ENCODE results near the gene FREM2. TPM values are rescaled to one million over a fixed set of nuclear protein-coding genes. Genes with fewer than 3 reads are reported as not detected.

Gene FREM2
- polyA plus RNA-seq, 1 of the 3 experiments (the other 2 are of a cell fraction): not detected

DNA sequence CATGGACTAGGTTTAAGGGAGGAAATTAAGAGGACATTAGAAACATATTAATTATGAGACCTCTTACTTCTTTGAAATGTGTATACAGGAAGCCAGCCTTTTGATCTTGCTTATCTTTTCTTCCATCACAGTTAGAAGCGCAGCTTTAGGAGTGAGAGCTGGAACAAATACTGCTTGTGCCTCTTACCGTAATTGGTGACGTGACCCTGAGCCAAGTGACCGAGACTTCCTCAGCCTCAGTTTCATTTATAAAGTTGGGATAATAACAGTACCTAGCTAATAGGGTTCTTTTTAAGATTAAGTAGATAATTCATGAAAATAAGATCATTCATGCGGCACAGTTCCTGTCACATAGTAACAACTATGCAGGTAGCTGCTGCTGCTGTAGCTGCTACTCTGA lies 18.5 kb downstream of the FREM2 start:
- CTCF ChIA-PET: no interaction called here
- TF ChIP-seq ELF1 (IDR thresholded peaks at IDR 0.05): no peak

GRCh38 chr13:38707460-38707859 lies 20.6 kb downstream of the FREM2 start:
- DNase-seq: no peak
- Histone ChIP-seq H4K20me1 (ENCODE audit: insufficient read depth) (no peaks in the 10 kb centered on the region), H3K36me3 (replicated peaks in 1 of 2; ENCODE audit: control insufficient read depth in 1 of 2, insufficient read depth in 2 of 2, low read length in 1 of 2) (no peaks in the 10 kb centered on the region), H3K4me2 (no peak overlapping the region), H3K4me3 (ENCODE audit: low read depth in 2 of 2, low read length in 1 of 2) (no peak overlapping the region), H3K9ac (no peak overlapping the region), H3K9me2 (no peaks in the 10 kb centered on the region), H3K27me3 (ENCODE audit: insufficient read depth) (no peaks in the 10 kb centered on the region), H3K27ac (ENCODE audit: low read depth in 2 of 2, low read length in 1 of 2) (no peak overlapping the region), H3K79me2 (ENCODE audit: insufficient read depth) (no peaks in the 10 kb centered on the region), H3F3A (replicated peaks; ENCODE audit: insufficient read depth) (no peaks in the 10 kb centered on the region), H3K4me1 (ENCODE audit: control insufficient read depth in 1 of 2, insufficient read depth in 2 of 2, low read depth in 1 of 2, low read length in 1 of 2) (no peaks in the 10 kb centered on the region; a peak in 1 of 4 replicates), H2AFZ (ENCODE audit: low read depth) (no peak overlapping the region), H3K9me3 (no peaks in the 10 kb centered on the region)
- WGBS (ENCODE audit: low lambda C conversion rate): 20% methylated on average over 3 of the region's 3 CpGs
- TF ChIP-seq EP300 (IDR thresholded peaks at IDR 0.05; ENCODE audit: borderline replicate concordance in 1 of 2, low read depth in 1 of 2, low read length in 1 of 2) (no peak), CTCF (IDR thresholded peaks at IDR 0.05) (no peak)
- ChIA-PET CTCF (no interaction called here), POLR2A (no interaction called here)

More for the DNA sequence above, 18.5 kb downstream of the FREM2 start:
- H3K9ac ChIP-seq: no peak overlapping the region
- POLR2A ChIA-PET: no interaction called here
- no peaks in the 10 kb centered on the region for H3K9me2 ChIP-seq
- no peaks in the 10 kb centered on the region for H3F3A ChIP-seq (replicated peaks; ENCODE audit: insufficient read depth)
- no peak overlapping the region for H2AFZ ChIP-seq (ENCODE audit: low read depth)
- DNase-seq: no peak
- no peaks in the 10 kb centered on the region; a peak in 1 of 4 replicates for H3K4me1 ChIP-seq (ENCODE audit: control insufficient read depth in 1 of 2, insufficient read depth in 2 of 2, low read depth in 1 of 2, low read length in 1 of 2)
- H3K79me2 ChIP-seq (ENCODE audit: insufficient read depth): no peaks in the 10 kb centered on the region
- WGBS (ENCODE audit: low lambda C conversion rate): 66% methylated on average over 5 of the region's 5 CpGs
- H3K27ac ChIP-seq (ENCODE audit: low read depth in 2 of 2, low read length in 1 of 2): no peak overlapping the region
- no peaks in the 10 kb centered on the region for H4K20me1 ChIP-seq (ENCODE audit: insufficient read depth)
- no peak overlapping the region for H3K4me3 ChIP-seq (ENCODE audit: low read depth in 2 of 2, low read length in 1 of 2)
- no peaks in the 10 kb centered on the region for H3K27me3 ChIP-seq (ENCODE audit: insufficient read depth)
- H3K9me3 ChIP-seq: no peaks in the 10 kb centered on the region
- no peak overlapping the region for H3K4me2 ChIP-seq
- no peaks in the 10 kb centered on the region for H3K36me3 ChIP-seq (replicated peaks in 1 of 2; ENCODE audit: control insufficient read depth in 1 of 2, insufficient read depth in 2 of 2, low read length in 1 of 2)

- no peak for DNase-seq
- no peaks in the 10 kb centered on the region for H3K79me2 ChIP-seq (ENCODE audit: insufficient read depth)
- ChIA-PET POLR2A (no interaction called here), CTCF (no interaction called here)
- H3K9me2 ChIP-seq: no peaks in the 10 kb centered on the region
- no peak overlapping the region for H3K27ac ChIP-seq (ENCODE audit: low read depth in 2 of 2, low read length in 1 of 2)
- H3K4me3 ChIP-seq (ENCODE audit: low read depth in 2 of 2, low read length in 1 of 2): no peak overlapping the region
- no peaks in the 10 kb centered on the region for H3K36me3 ChIP-seq (replicated peaks in 1 of 2; ENCODE audit: control insufficient read depth in 1 of 2, insufficient read depth in 2 of 2, low read length in 1 of 2)
- H3K4me2 ChIP-seq: no peak overlapping the region
- no peaks in the 10 kb centered on the region; a peak in 1 of 4 replicates for H3K4me1 ChIP-seq (ENCODE audit: control insufficient read depth in 1 of 2, insufficient read depth in 2 of 2, low read depth in 1 of 2, low read length in 1 of 2)
- no peak overlapping the region for H2AFZ ChIP-seq (ENCODE audit: low read depth)
- no peaks in the 10 kb centered on the region for H3K9me3 ChIP-seq
- H4K20me1 ChIP-seq (ENCODE audit: insufficient read depth): no peaks in the 10 kb centered on the region
- no peaks in the 10 kb centered on the region for H3K27me3 ChIP-seq (ENCODE audit: insufficient read depth)
- 7% methylated on average over 2 of the region's 2 CpGs for WGBS (ENCODE audit: low lambda C conversion rate)
- no peaks in the 10 kb centered on the region for H3F3A ChIP-seq (replicated peaks; ENCODE audit: insufficient read depth)
- H3K9ac ChIP-seq: no peak overlapping the region
- TF ChIP-seq, protein P1, sequence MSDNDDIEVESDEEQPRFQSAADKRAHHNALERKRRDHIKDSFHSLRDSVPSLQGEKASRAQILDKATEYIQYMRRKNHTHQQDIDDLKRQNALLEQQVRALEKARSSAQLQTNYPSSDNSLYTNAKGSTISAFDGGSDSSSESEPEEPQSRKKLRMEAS (IDR thresholded peaks at IDR 0.05; ENCODE audit: low read depth): no peak
- TF ChIP-seq MEF2A (IDR thresholded peaks at IDR 0.05; ENCODE audit: borderline replicate concordance, low read depth): no peak
- no peak for TF ChIP-seq GABPA (IDR thresholded peaks at IDR 0.05; ENCODE audit: low read depth)
- TF ChIP-seq, protein P2, sequence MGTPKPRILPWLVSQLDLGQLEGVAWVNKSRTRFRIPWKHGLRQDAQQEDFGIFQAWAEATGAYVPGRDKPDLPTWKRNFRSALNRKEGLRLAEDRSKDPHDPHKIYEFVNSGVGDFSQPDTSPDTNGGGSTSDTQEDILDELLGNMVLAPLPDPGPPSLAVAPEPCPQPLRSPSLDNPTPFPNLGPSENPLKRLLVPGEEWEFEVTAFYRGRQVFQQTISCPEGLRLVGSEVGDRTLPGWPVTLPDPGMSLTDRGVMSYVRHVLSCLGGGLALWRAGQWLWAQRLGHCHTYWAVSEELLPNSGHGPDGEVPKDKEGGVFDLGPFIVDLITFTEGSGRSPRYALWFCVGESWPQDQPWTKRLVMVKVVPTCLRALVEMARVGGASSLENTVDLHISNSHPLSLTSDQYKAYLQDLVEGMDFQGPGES (IDR thresholded peaks at IDR 0.05; ENCODE audit: low read depth, low read length): no peak
- TF ChIP-seq REST (IDR thresholded peaks at IDR 0.05; ENCODE audit: low read depth, low read length): no peak
- no peak for TF ChIP-seq GATA2 (CRISPR knock-in tag; IDR thresholded peaks at IDR 0.05)
- TF ChIP-seq NFIC (IDR thresholded peaks at IDR 0.05; ENCODE audit: borderline replicate concordance): no peak
- TF ChIP-seq JUND (IDR thresholded peaks at IDR 0.05): no peak
- TF ChIP-seq EZH2phosphoT487 (IDR thresholded peaks at IDR 0.05; ENCODE audit: borderline replicate concordance, low read depth): no peak
- no peak for TF ChIP-seq EP300 (IDR thresholded peaks at IDR 0.05; ENCODE audit: borderline replicate concordance in 1 of 2, low read depth in 1 of 2, low read length in 1 of 2)
- no peak for TF ChIP-seq YY1 (IDR thresholded peaks at IDR 0.05; ENCODE audit: low read depth)
- TF ChIP-seq FOXM1 (IDR thresholded peaks at IDR 0.05; ENCODE audit: low read depth): no peak
- no peak for TF ChIP-seq MXI1 (IDR thresholded peaks at IDR 0.05; ENCODE audit: low read depth, low read length)
- no peak for TF ChIP-seq RFX5 (IDR thresholded peaks at IDR 0.05; ENCODE audit: low read length)
Measured at GRCh38 chr13:38713046-38713445, 26.2 kb downstream of the FREM2 start.
